ENCODE results near the gene SSH2. TPM values are rescaled to one million over a fixed set of nuclear protein-coding genes. Genes with fewer than 3 reads are reported as not detected.

Gene SSH2
- total and polyA plus RNA-seq, 7 donors, result 18.3 to 35.1 (median 26.5) TPM

- Histone ChIP-seq H3K9me3 (no peaks in the 10 kb centered on the region), H3K27me3 (no peaks in the 10 kb centered on the region), H3K4me1 (peaks cover 0 to 47% (median 42%) of the 10 kb centered on the region in 4 donors), H3K27ac (peak overlapping the region; percentile 59 to 82 (median 64)), H3K4me3 (no peak overlapping the region), H3K36me3 (peaks cover 9 to 25% (median 17%) of the 10 kb centered on the region in 4 donors)
- TF ChIP-seq, protein P1, sequence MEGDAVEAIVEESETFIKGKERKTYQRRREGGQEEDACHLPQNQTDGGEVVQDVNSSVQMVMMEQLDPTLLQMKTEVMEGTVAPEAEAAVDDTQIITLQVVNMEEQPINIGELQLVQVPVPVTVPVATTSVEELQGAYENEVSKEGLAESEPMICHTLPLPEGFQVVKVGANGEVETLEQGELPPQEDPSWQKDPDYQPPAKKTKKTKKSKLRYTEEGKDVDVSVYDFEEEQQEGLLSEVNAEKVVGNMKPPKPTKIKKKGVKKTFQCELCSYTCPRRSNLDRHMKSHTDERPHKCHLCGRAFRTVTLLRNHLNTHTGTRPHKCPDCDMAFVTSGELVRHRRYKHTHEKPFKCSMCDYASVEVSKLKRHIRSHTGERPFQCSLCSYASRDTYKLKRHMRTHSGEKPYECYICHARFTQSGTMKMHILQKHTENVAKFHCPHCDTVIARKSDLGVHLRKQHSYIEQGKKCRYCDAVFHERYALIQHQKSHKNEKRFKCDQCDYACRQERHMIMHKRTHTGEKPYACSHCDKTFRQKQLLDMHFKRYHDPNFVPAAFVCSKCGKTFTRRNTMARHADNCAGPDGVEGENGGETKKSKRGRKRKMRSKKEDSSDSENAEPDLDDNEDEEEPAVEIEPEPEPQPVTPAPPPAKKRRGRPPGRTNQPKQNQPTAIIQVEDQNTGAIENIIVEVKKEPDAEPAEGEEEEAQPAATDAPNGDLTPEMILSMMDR (IDR thresholded peaks at IDR 0.05), result no peak
- TF ChIP-seq POLR2AphosphoS5 (IDR thresholded peaks at IDR 0.05) (no peak), EP300 (IDR thresholded peaks at IDR 0.05) (no peak), POLR2A (IDR thresholded peaks at IDR 0.05) (no peak)
- WGBS, 2 donors, result 86 to 87% methylated on average over 16 of the region's 16 CpGs
- intact Hi-C loops (cut with DNase I), result loop anchor here (5.0 kb wide), 2 partner anchors 34 to 344 kb away; no protein-coding TSS in a partner anchor
- DNase-seq, result no peak
These were observed 346.4 kb downstream of the SSH2 start for GRCh38 chr17:29583324-29584248.

GRCh38 chr17:29582772-29583171 lies 347.3 kb downstream of the SSH2 start:
- Histone ChIP-seq H3K4me3 (no peak overlapping the region), H3K27ac (no peak overlapping the region), H3K27me3 (no peaks in the 10 kb centered on the region), H3K9me3 (no peaks in the 10 kb centered on the region), H3K4me1 (peaks cover 0 to 47% (median 41%) of the 10 kb centered on the region in 4 donors), H3K36me3 (peaks cover 9 to 32% (median 17%) of the 10 kb centered on the region in 4 donors)
- TF ChIP-seq, protein P1 (IDR thresholded peaks at IDR 0.05), result no peak
- TF ChIP-seq POLR2AphosphoS5 (IDR thresholded peaks at IDR 0.05) (no peak), POLR2A (IDR thresholded peaks at IDR 0.05) (no peak), EP300 (IDR thresholded peaks at IDR 0.05) (no peak)
- WGBS, 2 donors, result 93% methylated on average over 13 of the region's 13 CpGs
- intact Hi-C loops (cut with DNase I), result loop anchor here (5.0 kb wide), 2 partner anchors 35 to 345 kb away; no protein-coding TSS in a partner anchor
- DNase-seq, result no peak

GRCh38 chr17:29582254-29582765 lies 347.7 kb downstream of the SSH2 start:
- no peak for DNase-seq
- intact Hi-C loops (cut with DNase I), result loop anchor here (5.0 kb wide), 2 partner anchors 35 to 345 kb away; no protein-coding TSS in a partner anchor
- TF ChIP-seq, protein P1 (IDR thresholded peaks at IDR 0.05), result no peak
- no peak for TF ChIP-seq POLR2A (IDR thresholded peaks at IDR 0.05)
- TF ChIP-seq POLR2AphosphoS5 (IDR thresholded peaks at IDR 0.05), result no peak
- TF ChIP-seq EP300 (IDR thresholded peaks at IDR 0.05), result no peak
- Histone ChIP-seq H3K27me3 (no peaks in the 10 kb centered on the region), H3K27ac (no peak overlapping the region), H3K36me3 (peaks cover 9 to 36% (median 17%) of the 10 kb centered on the region in 4 donors), H3K9me3 (no peaks in the 10 kb centered on the region), H3K4me3 (no peak overlapping the region), H3K4me1 (peaks cover 0 to 47% (median 41%) of the 10 kb centered on the region in 4 donors)
- WGBS, 2 donors, result 89 to 90% methylated on average over 10 of the region's 10 CpGs

DNA sequence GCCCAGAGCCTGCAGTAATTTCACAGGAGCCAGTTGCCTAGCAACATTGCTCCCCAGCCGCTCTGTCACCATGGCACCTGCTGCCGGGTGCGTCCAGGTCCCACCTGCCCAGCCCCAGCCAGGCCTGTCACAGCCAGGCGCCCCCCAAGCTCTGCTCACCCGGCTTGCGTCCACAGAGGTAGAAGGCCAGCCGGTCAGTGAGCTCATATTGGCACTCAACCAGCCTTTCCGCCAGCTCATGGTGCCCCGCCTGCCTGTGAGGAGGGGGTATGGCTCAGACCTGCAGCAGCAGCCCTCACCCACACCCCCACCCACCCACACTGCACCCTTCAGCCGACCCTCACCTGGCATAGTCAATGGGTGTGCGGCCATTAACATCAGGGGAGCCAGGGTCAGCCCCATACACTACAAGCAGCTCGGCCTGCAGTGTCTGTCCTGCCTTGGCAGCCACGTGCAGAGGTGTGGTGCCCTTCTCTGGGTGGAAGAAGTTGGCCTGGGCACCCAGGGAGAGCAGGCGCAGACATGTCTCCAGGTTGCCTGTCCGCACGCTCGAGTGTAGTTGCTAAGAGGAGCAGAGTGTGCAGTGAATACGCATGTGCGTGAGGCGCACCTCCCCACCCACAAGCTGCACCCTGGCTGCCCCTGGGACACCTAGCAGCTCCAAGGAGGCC lies 348.3 kb downstream of the SSH2 start:
- DNase-seq, result no peak
- peaks cover 9 to 42% (median 21%) of the 10 kb centered on the region in 4 donors for H3K36me3 ChIP-seq
- WGBS, 2 donors, result 83 to 90% methylated on average over 20 of the region's 20 CpGs
- H3K27me3 ChIP-seq, result no peaks in the 10 kb centered on the region
- H3K27ac ChIP-seq, result no peak overlapping the region
- H3K9me3 ChIP-seq, result no peaks in the 10 kb centered on the region
- intact Hi-C loops (cut with DNase I), result loop anchor here (5.0 kb wide), 2 partner anchors 36 to 346 kb away; no protein-coding TSS in a partner anchor
- no peak overlapping the region for H3K4me3 ChIP-seq
- peaks cover 0 to 47% (median 38%) of the 10 kb centered on the region in 4 donors for H3K4me1 ChIP-seq
- TF ChIP-seq EP300 (IDR thresholded peaks at IDR 0.05), result no peak
- TF ChIP-seq POLR2AphosphoS5 (IDR thresholded peaks at IDR 0.05), result no peak
- TF ChIP-seq POLR2A (IDR thresholded peaks at IDR 0.05), result no peak
- TF ChIP-seq, protein P1 (IDR thresholded peaks at IDR 0.05), result no peak
